SIG-M5 (cell line): ENCODE data around the gene EDDM13.
"Not testable (repeated sequence)": the region's sequence is repeated elsewhere in the genome, so short reads cannot be mapped to it uniquely, and the experiment has no call there.

Experiments used
- DNase-seq: peaks from one replicate; lab custom pipeline; 2025; lab: John Stamatoyannopoulos, UW

EDDM13 gene

GRCh38 chr19:56272161-56272798 lies at the start of gene EDDM13:
Gene EDDM13 (plus strand): TSS chr19:56272748. CDS start chr19:56272835, 87 bp downstream.
- no peak for DNase-seq

- no peak for DNase-seq
These were observed 49.6 kb upstream of the EDDM13 start for GRCh38 chr19:56222901-56223300.

GRCh38 chr19:56223481-56223880 lies 49.1 kb upstream of the EDDM13 start:
- DNase-seq = no peak

- no peak for DNase-seq
These were observed 27.3 kb upstream of the EDDM13 start for GRCh38 chr19:56245121-56245740.

- DNase-seq = not testable (repeated sequence)
These were observed 26.8 kb upstream of the EDDM13 start for GRCh38 chr19:56245764-56246163.

GRCh38 chr19:56248736-56249338 lies 23.7 kb upstream of the EDDM13 start:
- DNase-seq = not testable (repeated sequence)

GRCh38 chr19:56252699-56253422 lies 19.7 kb upstream of the EDDM13 start:
- DNase-seq = no peak

- DNase-seq = no peak
These were observed 18.8 kb upstream of the EDDM13 start for GRCh38 chr19:56253737-56254136.

- no peak for DNase-seq
These were observed 14.3 kb upstream of the EDDM13 start for GRCh38 chr19:56258272-56258671.

GRCh38 chr19:56261145-56261544 lies 11.4 kb upstream of the EDDM13 start:
- DNase-seq = no peak

- not testable (repeated sequence) for DNase-seq
These were observed 10.6 kb upstream of the EDDM13 start for GRCh38 chr19:56261932-56262331.

- no peak for DNase-seq
These were observed 9.2 kb upstream of the EDDM13 start for GRCh38 chr19:56263319-56263718.

- DNase-seq = no peak
These were observed 6.5 kb upstream of the EDDM13 start for GRCh38 chr19:56266051-56266450.

- DNase-seq = no peak
These were observed 3.2 kb upstream of the EDDM13 start for GRCh38 chr19:56269348-56269747.

GRCh38 chr19:56270676-56271075 lies 1.9 kb upstream of the EDDM13 start:
- peak; percentile 89 for DNase-seq

GRCh38 chr19:56271151-56271550 lies 1.4 kb upstream of the EDDM13 start:
- DNase-seq = no peak

GRCh38 chr19:56273563-56274117 lies 1.1 kb downstream of the EDDM13 start:
- no peak for DNase-seq

- no peak for DNase-seq
These were observed 10.3 kb downstream of the EDDM13 start for GRCh38 chr19:56282809-56283208.

- DNase-seq = no peak
These were observed 12.2 kb downstream of the EDDM13 start for GRCh38 chr19:56284746-56285145.

- DNase-seq = no peak
These were observed 17.6 kb downstream of the EDDM13 start for GRCh38 chr19:56290104-56290503.

- no peak for DNase-seq
These were observed 19.3 kb downstream of the EDDM13 start for GRCh38 chr19:56291867-56292266.

- no peak for DNase-seq
These were observed 22.0 kb downstream of the EDDM13 start for GRCh38 chr19:56294549-56294948.
